Astrocyte (in vitro differentiated cells and primary cell): ENCODE results near the gene PDAP1. TPM values are rescaled to one million over a fixed set of nuclear protein-coding genes. Genes with fewer than 3 reads are reported as not detected.

ENCODE experiments used
- DNase-seq: peaks from one replicate; pipeline ENCODE4 v3.0.0-alpha.2; 2010; ENCODE audit warnings: low read depth
- FAIRE-seq: peaks from 2 replicates; lab custom pipeline; 2011; peaks lifted over from hg19 to GRCh38; lab: Jason Lieb, UNC
- H2AFZ ChIP-seq: 2 replicates; pipeline ENCODE4 v1.6.0; 2012; ENCODE audit warnings: low read depth, low read length, inconsistent platforms
- H3K27ac ChIP-seq: 2 replicates; pipeline ENCODE4 v1.5.1; 2011; ENCODE audit warnings: low read depth, low read length, inconsistent platforms
- H3K27me3 ChIP-seq: 2 replicates; pipeline ENCODE4 v1.6.0; 2011; ENCODE audit warnings: low read length, inconsistent platforms; ENCODE audit not compliant: insufficient read depth
- H3K36me3 ChIP-seq: 2 replicates; pipeline ENCODE4 v1.5.1; 2011; ENCODE audit warnings: low read length, inconsistent platforms; ENCODE audit not compliant: insufficient read depth
- H3K4me1 ChIP-seq: 2 replicates; pipeline ENCODE4 v1.5.1; 2011; ENCODE audit warnings: low read length, inconsistent platforms; ENCODE audit not compliant: insufficient read depth
- H3K4me2 ChIP-seq: 2 replicates; pipeline ENCODE4 v1.6.0; 2012; ENCODE audit warnings: low read length, inconsistent platforms
- H3K4me3 ChIP-seq: 2 replicates; pipeline ENCODE4 v1.5.1; 2011; ENCODE audit warnings: low read depth, mild to moderate bottlenecking, low read length, inconsistent platforms; ENCODE audit not compliant: insufficient read depth
- H3K79me2 ChIP-seq: 2 replicates; pipeline ENCODE4 v1.6.0; 2012; ENCODE audit warnings: mild to moderate bottlenecking, low read length, inconsistent platforms; ENCODE audit not compliant: insufficient read depth
- H3K9ac ChIP-seq: 2 replicates; pipeline ENCODE4 v1.6.0; 2012; ENCODE audit warnings: mild to moderate bottlenecking, low read length, inconsistent platforms
- H3K9me3 ChIP-seq: 2 replicates; pipeline ENCODE4 v1.5.1; 2012; ENCODE audit warnings: low read depth, mild to moderate bottlenecking, low read length, inconsistent platforms; ENCODE audit not compliant: insufficient read depth
- H4K20me1 ChIP-seq: 2 replicates; pipeline ENCODE4 v1.6.0; 2012; ENCODE audit warnings: low read length, inconsistent platforms; ENCODE audit not compliant: insufficient read depth
- H3K27ac Mint-ChIP-seq: one replicate; pipeline ENCODE4 v1.8.0; 2021; ENCODE audit warnings: mild to moderate bottlenecking, mixed read lengths; ENCODE audit not compliant: unreplicated experiment
- H3K27me3 Mint-ChIP-seq: one replicate; pipeline ENCODE4 v1.8.0; 2021; ENCODE audit warnings: low read depth, mixed read lengths; ENCODE audit not compliant: unreplicated experiment
- H3K36me3 Mint-ChIP-seq: one replicate; pipeline ENCODE4 v1.8.0; 2021; ENCODE audit warnings: low read depth, mixed read lengths; ENCODE audit not compliant: unreplicated experiment
- H3K4me1 Mint-ChIP-seq: one replicate; pipeline ENCODE4 v1.8.0; 2021; ENCODE audit warnings: low read depth, mixed read lengths; ENCODE audit not compliant: unreplicated experiment
- H3K4me3 Mint-ChIP-seq: one replicate; pipeline ENCODE4 v1.8.0; 2021; ENCODE audit warnings: mild to moderate bottlenecking, moderate library complexity, mixed read lengths; ENCODE audit not compliant: unreplicated experiment
- H3K9me3 Mint-ChIP-seq: one replicate; pipeline ENCODE4 v1.8.0; 2021; ENCODE audit warnings: mild to moderate bottlenecking, mixed read lengths; ENCODE audit not compliant: unreplicated experiment
- CTCF ChIP-seq: IDR thresholded peaks from 2 replicates; pipeline ENCODE4 v1.5.1; 2011; ENCODE audit warnings: low read depth, mild to moderate bottlenecking, inconsistent platforms, low read length, moderate library complexity; ENCODE audit not compliant: insufficient read depth
- EZH2 ChIP-seq: IDR thresholded peaks from 2 replicates; pipeline ENCODE4 v1.6.1; 2012; ENCODE audit warnings: mild to moderate bottlenecking, low read length, inconsistent platforms; ENCODE audit not compliant: insufficient read depth
- total RNA-seq: library from RNA; stranded (reverse); gene quantifications from 2 replicates; pipeline ENCODE4 v1.2.1, GENCODE V29; 2021

PDAP1 gene
- total RNA-seq, 1 donor from 2014 or later: 106 TPM

GRCh38 chr7:99399597-99399996 is 8.8 kb downstream of the PDAP1 start:
- Mint-ChIP-seq H3K27ac (no peak overlapping the region), H3K4me1 (peaks cover 13% of the 10 kb centered on the region), H3K27me3 (no peaks in the 10 kb centered on the region), H3K36me3 (peaks cover 25% of the 10 kb centered on the region), H3K4me3 (no peak overlapping the region), H3K9me3 (no peaks in the 10 kb centered on the region)
- no peak for TF ChIP-seq CTCF
- DNase-seq (no peak), FAIRE-seq (no peak)
- H3K9me3 ChIP-seq: no peaks in the 10 kb centered on the region
- peaks cover 7% of the 10 kb centered on the region for H3K4me1 ChIP-seq
- H3K4me3 ChIP-seq: no peak overlapping the region
- no peak overlapping the region for H3K27ac ChIP-seq
- peaks cover 78% of the 10 kb centered on the region for H4K20me1 ChIP-seq
- H3K27me3 ChIP-seq: no peaks in the 10 kb centered on the region
- no peak overlapping the region for H3K4me2 ChIP-seq
- H3K79me2 ChIP-seq: peaks cover 42% of the 10 kb centered on the region
- H2AFZ ChIP-seq: no peak overlapping the region
- H3K9ac ChIP-seq: no peak overlapping the region
- H3K36me3 ChIP-seq: peaks cover 40% of the 10 kb centered on the region

GRCh38 chr7:99398891-99399445 is 9.4 kb downstream of the PDAP1 start:
- Histone ChIP-seq H3K4me3 (no peak overlapping the region), H4K20me1 (peaks cover 78% of the 10 kb centered on the region), H3K79me2 (peaks cover 37% of the 10 kb centered on the region), H3K36me3 (peaks cover 44% of the 10 kb centered on the region), H3K27me3 (no peaks in the 10 kb centered on the region), H3K4me1 (peaks cover under 1% of the 10 kb centered on the region), H3K9me3 (no peaks in the 10 kb centered on the region), H2AFZ (no peak overlapping the region), H3K27ac (no peak overlapping the region), H3K4me2 (no peak overlapping the region), H3K9ac (no peak overlapping the region)
- Mint-ChIP-seq H3K27me3 (no peaks in the 10 kb centered on the region), H3K27ac (no peak overlapping the region), H3K4me1 (peaks cover 8% of the 10 kb centered on the region), H3K4me3 (no peak overlapping the region), H3K36me3 (peaks cover 25% of the 10 kb centered on the region), H3K9me3 (no peaks in the 10 kb centered on the region)
- TF ChIP-seq EZH2: no peak
- no peak for TF ChIP-seq CTCF
- FAIRE-seq (no peak), DNase-seq (no peak)

- Mint-ChIP-seq H3K9me3 (no peaks in the 10 kb centered on the region), H3K4me1 (peaks cover 14% of the 10 kb centered on the region), H3K4me3 (no peak overlapping the region), H3K27ac (no peak overlapping the region), H3K36me3 (peaks cover 21% of the 10 kb centered on the region), H3K27me3 (no peaks in the 10 kb centered on the region)
- H3K36me3 ChIP-seq: peaks cover 38% of the 10 kb centered on the region
- peaks cover 77% of the 10 kb centered on the region for H4K20me1 ChIP-seq
- FAIRE-seq (no peak), DNase-seq (no peak)
- peaks cover 14% of the 10 kb centered on the region for H3K4me1 ChIP-seq
- no peaks in the 10 kb centered on the region for H3K27me3 ChIP-seq
- no peak overlapping the region for H3K9ac ChIP-seq
- H3K9me3 ChIP-seq: no peaks in the 10 kb centered on the region
- no peak overlapping the region for H2AFZ ChIP-seq
- no peak overlapping the region for H3K4me2 ChIP-seq
- peaks cover 32% of the 10 kb centered on the region for H3K79me2 ChIP-seq
- no peak overlapping the region for H3K27ac ChIP-seq
- no peak overlapping the region for H3K4me3 ChIP-seq
- TF ChIP-seq EZH2: no peak
- TF ChIP-seq CTCF: no peak
These were observed 11.0 kb downstream of the PDAP1 start for GRCh38 chr7:99397297-99397983.
